ENCODE measurements around the gene ATL3.
"Not testable (repeated sequence)": the region's sequence is repeated elsewhere in the genome, so short reads cannot be mapped to it uniquely, and the experiment has no call there.

The ATL3 gene

DNA sequence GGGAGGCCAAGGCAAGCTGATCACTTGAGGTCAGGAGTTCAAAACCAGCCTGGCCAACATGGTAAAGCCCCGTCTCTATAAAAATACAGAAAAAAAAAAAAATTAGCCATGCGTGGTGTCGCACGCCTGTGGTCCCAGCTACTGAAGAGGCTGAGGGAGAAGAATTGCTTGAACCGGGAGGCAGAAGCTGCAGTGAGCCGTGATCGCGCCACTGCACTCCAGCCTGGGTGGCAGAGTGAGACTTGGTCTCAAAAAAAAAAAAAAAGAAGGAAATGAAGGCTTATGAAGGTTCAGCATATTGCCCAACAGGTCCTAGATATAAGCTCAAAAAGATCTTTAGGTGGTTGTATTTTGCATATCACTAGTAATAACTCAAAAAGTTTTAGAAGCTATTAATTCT, 10.2 kb downstream of the ATL3 start:
- CTCF ChIA-PET, result no interaction called here
- H3K27ac ChIP-seq, result no peak overlapping the region; the same call in 1 of the 2 replicates
- TF ChIP-seq, protein P1, sequence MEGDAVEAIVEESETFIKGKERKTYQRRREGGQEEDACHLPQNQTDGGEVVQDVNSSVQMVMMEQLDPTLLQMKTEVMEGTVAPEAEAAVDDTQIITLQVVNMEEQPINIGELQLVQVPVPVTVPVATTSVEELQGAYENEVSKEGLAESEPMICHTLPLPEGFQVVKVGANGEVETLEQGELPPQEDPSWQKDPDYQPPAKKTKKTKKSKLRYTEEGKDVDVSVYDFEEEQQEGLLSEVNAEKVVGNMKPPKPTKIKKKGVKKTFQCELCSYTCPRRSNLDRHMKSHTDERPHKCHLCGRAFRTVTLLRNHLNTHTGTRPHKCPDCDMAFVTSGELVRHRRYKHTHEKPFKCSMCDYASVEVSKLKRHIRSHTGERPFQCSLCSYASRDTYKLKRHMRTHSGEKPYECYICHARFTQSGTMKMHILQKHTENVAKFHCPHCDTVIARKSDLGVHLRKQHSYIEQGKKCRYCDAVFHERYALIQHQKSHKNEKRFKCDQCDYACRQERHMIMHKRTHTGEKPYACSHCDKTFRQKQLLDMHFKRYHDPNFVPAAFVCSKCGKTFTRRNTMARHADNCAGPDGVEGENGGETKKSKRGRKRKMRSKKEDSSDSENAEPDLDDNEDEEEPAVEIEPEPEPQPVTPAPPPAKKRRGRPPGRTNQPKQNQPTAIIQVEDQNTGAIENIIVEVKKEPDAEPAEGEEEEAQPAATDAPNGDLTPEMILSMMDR (conservative IDR thresholded peaks at IDR 0.05; ENCODE audit: low read depth), result no peak
- DNase-seq (ENCODE audit: low spot score), result no peak
- POLR2A ChIA-PET (ENCODE audit: low non-redundant PET), result no interaction called here

DNA sequence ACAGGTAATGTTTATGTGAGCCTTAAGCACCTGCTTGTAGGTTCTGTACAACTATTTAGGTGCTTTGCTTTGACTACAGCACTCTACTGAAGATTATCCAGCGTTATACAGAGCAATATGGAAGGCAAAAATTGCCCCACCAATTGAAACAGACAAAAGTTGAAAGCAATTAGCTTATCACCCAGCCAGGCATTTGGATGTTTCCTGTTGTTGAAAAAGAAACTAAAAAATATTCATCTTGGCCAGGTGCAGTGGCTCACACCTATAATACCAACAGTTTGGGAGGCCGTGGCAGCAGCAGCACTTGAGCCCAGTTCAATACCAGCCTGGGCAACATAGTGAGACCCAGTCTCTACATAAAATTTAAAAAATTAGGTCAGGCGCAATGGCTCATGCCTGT, 18.5 kb downstream of the ATL3 start:
- no peak for DNase-seq (ENCODE audit: low spot score)
- POLR2A ChIA-PET (ENCODE audit: low non-redundant PET), result no interaction called here
- CTCF ChIA-PET, result interaction anchor here (0.5 kb wide), 1 partner anchor 225 kb away, joined by 5 read pairs; no protein-coding TSS in a partner anchor
- TF ChIP-seq, protein P1 (conservative IDR thresholded peaks at IDR 0.05; ENCODE audit: low read depth), result no peak
- H3K27ac ChIP-seq, result peak overlapping the region; percentile 20; the same call in 1 of the 2 replicates

DNA sequence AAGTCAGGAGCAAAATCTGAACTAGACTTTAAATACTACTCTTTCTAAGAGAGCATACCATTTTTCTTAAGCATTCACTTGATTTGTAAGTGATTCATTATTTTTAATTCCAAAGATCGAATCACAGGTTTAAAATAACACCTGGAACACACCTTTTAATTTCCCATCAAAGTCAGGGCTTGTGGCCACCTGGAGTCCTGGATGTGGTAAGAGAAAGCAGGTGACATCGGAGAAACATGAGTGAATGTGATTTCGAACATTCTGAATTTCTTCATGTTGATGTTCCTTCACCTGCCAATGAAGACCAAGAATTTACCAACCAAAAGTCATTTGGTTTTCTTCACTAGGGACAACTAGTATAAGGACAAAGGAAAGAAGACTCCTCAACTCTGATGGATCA, 28.0 kb downstream of the ATL3 start:
- no peak overlapping the region for H3K27ac ChIP-seq
- CTCF ChIA-PET, result interaction anchor here (0.6 kb wide), 2 partner anchors 70 to 164 kb away, joined by 3 read pairs; no protein-coding TSS in a partner anchor
- POLR2A ChIA-PET (ENCODE audit: low non-redundant PET), result interaction anchor here (0.6 kb wide), 1 partner anchor 756 kb away, joined by 6 read pairs; no protein-coding TSS in a partner anchor
- TF ChIP-seq, protein P1 (conservative IDR thresholded peaks at IDR 0.05; ENCODE audit: low read depth), result no peak
- no peak for DNase-seq (ENCODE audit: low spot score)

DNA sequence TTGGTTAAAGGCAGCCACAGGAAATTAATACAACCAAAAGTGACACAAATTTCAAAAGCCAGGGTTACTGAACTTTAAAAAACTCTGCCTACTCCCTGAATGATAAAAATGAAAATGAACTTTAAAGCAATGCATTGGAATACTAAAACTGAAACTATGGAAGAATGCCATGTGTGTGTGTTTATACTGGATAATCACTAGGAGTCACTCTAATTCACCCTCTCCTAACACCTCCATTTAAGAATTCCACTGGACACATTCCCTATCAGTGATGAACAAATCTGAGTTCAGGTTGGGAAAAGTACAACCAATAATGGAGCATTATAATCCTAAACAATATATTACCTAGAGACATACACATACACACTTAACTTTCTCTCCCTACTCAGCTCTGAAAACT, 29.4 kb downstream of the ATL3 start:
- CTCF ChIA-PET, result no interaction called here
- TF ChIP-seq, protein P1 (conservative IDR thresholded peaks at IDR 0.05; ENCODE audit: low read depth), result 0 out of 2 replicates have a peak, but pooled peaks have one; percentile 24
- no peak overlapping the region for H3K27ac ChIP-seq
- no peak for DNase-seq (ENCODE audit: low spot score)
- POLR2A ChIA-PET (ENCODE audit: low non-redundant PET), result no interaction called here

DNA sequence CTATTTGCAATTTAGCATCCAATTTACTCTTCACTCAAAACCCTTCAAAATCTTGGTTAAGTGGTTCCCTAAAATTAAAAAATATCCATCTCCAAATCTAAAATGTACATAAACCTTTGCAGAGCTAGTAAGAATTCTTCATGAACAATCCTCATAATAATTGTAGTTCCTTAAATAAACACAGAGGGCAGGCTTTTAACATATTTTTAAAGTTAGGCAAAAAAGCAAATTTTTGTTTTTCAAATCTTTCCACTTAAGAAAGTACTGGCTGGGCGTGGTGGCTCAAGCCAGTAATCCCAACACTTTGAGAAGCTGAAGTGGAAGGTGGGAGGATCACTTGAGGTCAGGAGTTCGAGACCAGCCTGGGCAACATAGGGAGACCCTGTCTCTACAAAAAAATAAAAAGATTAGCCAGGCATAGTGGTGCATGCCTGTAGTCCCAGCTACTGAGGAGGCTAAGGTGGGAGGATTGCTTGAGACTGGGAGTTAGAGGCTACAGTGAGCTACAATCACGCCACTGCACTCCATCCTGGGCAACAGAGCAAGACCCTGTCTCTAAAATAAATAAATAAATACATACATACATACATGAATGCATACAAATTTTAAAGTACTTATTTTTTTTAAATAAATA, 31.9 kb downstream of the ATL3 start:
- DNase-seq (ENCODE audit: low spot score), result no peak
- ChIA-PET CTCF (interaction anchor here (0.6 to 3.3 kb wide), 4 partner anchors 13 to 160 kb away, joined by 3 to 22 read pairs (median 5); no protein-coding TSS in a partner anchor), POLR2A (ENCODE audit: low non-redundant PET) (no interaction called here)
- H3K27ac ChIP-seq, result no peak overlapping the region
- TF ChIP-seq, protein P1 (conservative IDR thresholded peaks at IDR 0.05; ENCODE audit: low read depth), result peak; percentile 51

DNA sequence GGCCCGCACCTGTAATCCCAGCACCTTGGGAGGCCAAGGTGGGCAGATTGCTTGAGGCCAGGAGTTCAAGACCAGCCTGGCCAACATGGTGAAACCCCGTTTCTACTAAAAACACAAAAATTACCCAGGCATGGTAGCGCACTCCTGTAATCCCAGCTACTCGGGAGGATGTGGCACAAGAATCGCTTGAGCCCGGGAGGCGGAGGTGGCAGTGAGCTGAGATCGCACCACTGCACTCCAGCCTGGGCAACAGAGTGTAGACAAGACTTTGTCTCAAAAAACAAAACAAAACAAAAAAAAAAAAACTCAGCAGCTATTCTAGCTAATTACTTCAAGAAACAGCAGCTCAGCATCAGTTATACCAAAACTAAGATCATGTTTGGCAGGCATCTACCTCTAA, 32.7 kb downstream of the ATL3 start:
- H3K27ac ChIP-seq; DNase-seq (ENCODE audit: low spot score); POLR2A ChIA-PET (ENCODE audit: low non-redundant PET): not testable (repeated sequence)
- CTCF ChIA-PET, result interaction anchor here (3.3 kb wide), 1 partner anchor 159 kb away, joined by 22 read pairs; no protein-coding TSS in a partner anchor
